ENCODE results near the gene WDR36. TPM values are rescaled to one million over a fixed set of nuclear protein-coding genes. Genes with fewer than 3 reads are reported as not detected.

The WDR36 gene
- polyA plus RNA-seq, 3 donors, result 7.2 to 8.7 (median 8.2) TPM

GRCh38 chr5:111135363-111135762 lies 43.2 kb downstream of the WDR36 start:
- intact Hi-C loops (cut with micrococcal nuclease), result no loop called here

GRCh38 chr5:111135946-111136345 lies 43.8 kb downstream of the WDR36 start:
- H3K27ac Mint-ChIP-seq, result no peak overlapping the region
- WGBS (ENCODE audit: insufficient coverage), result 100% methylated on average over 2 of the region's 5 CpGs
- H3K36me3 ChIP-seq (replicated peaks in 1 of 2; ENCODE audit: control insufficient read depth in 1 of 2, insufficient read depth in 2 of 2, low read length in 2 of 2), result no peaks in the 10 kb centered on the region

More at GRCh38 chr5:111135363-111135762, 43.2 kb downstream of the WDR36 start:
- DNase-seq, result no peak
- H3K36me3 Mint-ChIP-seq, result no peaks in the 10 kb centered on the region
- Histone ChIP-seq H3K79me2 (ENCODE audit: insufficient read depth, low read length) (no peaks in the 10 kb centered on the region), H3K36me3 (replicated peaks in 1 of 2; ENCODE audit: control insufficient read depth in 1 of 2, insufficient read depth in 2 of 2, low read length in 2 of 2) (no peaks in the 10 kb centered on the region), H4K20me1 (ENCODE audit: insufficient read depth, low read length) (no peaks in the 10 kb centered on the region), H3K4me2 (replicated peaks; ENCODE audit: extremely low read depth, low read length, poor library complexity, severe bottlenecking) (no peak overlapping the region), H3K4me1 (ENCODE audit: control insufficient read depth in 1 of 2, insufficient read depth in 2 of 2, low read length in 2 of 2) (peaks cover 0 to 3% of the 10 kb centered on the region in 2 donors), H3K4me3 (replicated peaks in 1 of 3; ENCODE audit: low read depth in 2 of 3, low read length in 3 of 3) (no peak overlapping the region), H3K9ac (ENCODE audit: insufficient read depth, low read length, poor library complexity, severe bottlenecking) (no peak overlapping the region), H3K27me3 (ENCODE audit: control insufficient read depth in 2 of 2, insufficient read depth in 2 of 2, low read length in 2 of 2) (no peaks in the 10 kb centered on the region), H2AFZ (ENCODE audit: insufficient read depth, low read depth, low read length, poor library complexity, severe bottlenecking) (no peak overlapping the region), H3K9me3 (replicated peaks in 1 of 2; ENCODE audit: control insufficient read depth in 1 of 2, insufficient read depth in 1 of 2, low read length in 2 of 2) (no peaks in the 10 kb centered on the region), H3K27ac (ENCODE audit: low read depth in 1 of 2, low read length in 2 of 2) (no peak overlapping the region)
- WGBS (ENCODE audit: insufficient coverage), result 100% methylated on average over 1 of the region's 1 CpG
- no peak overlapping the region for H3K27ac Mint-ChIP-seq
- TF ChIP-seq CTCF (IDR thresholded peaks at IDR 0.05), result no peak
- peaks cover 0 to 3% (median 0%) of the 10 kb centered on the region in 7 donors for H3K9me3 Mint-ChIP-seq
- H3K4me1 Mint-ChIP-seq, result peaks cover 4% of the 10 kb centered on the region
- no peak overlapping the region for H3K4me3 Mint-ChIP-seq
- peaks cover 0 to 4% (median 2%) of the 10 kb centered on the region in 3 donors for H3K27me3 Mint-ChIP-seq (ENCODE audit: low read depth in 3 of 3)

More at GRCh38 chr5:111135946-111136345, 43.8 kb downstream of the WDR36 start:
- H3K9me3 ChIP-seq (replicated peaks in 1 of 2; ENCODE audit: control insufficient read depth in 1 of 2, insufficient read depth in 1 of 2, low read length in 2 of 2), result no peaks in the 10 kb centered on the region
- Mint-ChIP-seq H3K4me1 (peaks cover 4% of the 10 kb centered on the region), H3K27me3 (ENCODE audit: low read depth in 3 of 3) (peaks cover 0 to 6% (median 2%) of the 10 kb centered on the region in 3 donors), H3K9me3 (peaks cover 0 to 3% (median 0%) of the 10 kb centered on the region in 7 donors), H3K4me3 (no peak overlapping the region), H3K36me3 (no peaks in the 10 kb centered on the region)
- no peak for TF ChIP-seq CTCF (IDR thresholded peaks at IDR 0.05)
- H4K20me1 ChIP-seq (ENCODE audit: insufficient read depth, low read length), result no peaks in the 10 kb centered on the region
- H3K4me3 ChIP-seq (replicated peaks in 1 of 3; ENCODE audit: low read depth in 2 of 3, low read length in 3 of 3), result no peak overlapping the region
- no peaks in the 10 kb centered on the region for H3K79me2 ChIP-seq (ENCODE audit: insufficient read depth, low read length)
- H2AFZ ChIP-seq (ENCODE audit: insufficient read depth, low read depth, low read length, poor library complexity, severe bottlenecking), result no peak overlapping the region
- no peak overlapping the region for H3K27ac ChIP-seq (ENCODE audit: low read depth in 1 of 2, low read length in 2 of 2)
- no peak for DNase-seq
- no peak overlapping the region for H3K4me2 ChIP-seq (replicated peaks; ENCODE audit: extremely low read depth, low read length, poor library complexity, severe bottlenecking)
- H3K4me1 ChIP-seq (ENCODE audit: control insufficient read depth in 1 of 2, insufficient read depth in 2 of 2, low read length in 2 of 2), result peaks cover 0 to 3% of the 10 kb centered on the region in 2 donors
- intact Hi-C loops (cut with micrococcal nuclease), result no loop called here
- no peaks in the 10 kb centered on the region for H3K27me3 ChIP-seq (ENCODE audit: control insufficient read depth in 2 of 2, insufficient read depth in 2 of 2, low read length in 2 of 2)
- H3K9ac ChIP-seq (ENCODE audit: insufficient read depth, low read length, poor library complexity, severe bottlenecking), result no peak overlapping the region

All from CD14-positive monocyte (primary cell).